HepG2 (cell line): ENCODE measurements around the gene SYNGR4. TPM values are rescaled to one million over a fixed set of nuclear protein-coding genes. Genes with fewer than 3 reads are reported as not detected.

ENCODE experiments used
- ATAC-seq: fragments of 200-7000 bp; cut with Tn5 transposase; 3 replicates; pipeline ENCODE4 v1.9.1; 2020; ENCODE audit warnings: mild to moderate bottlenecking, moderate library complexity
- BruUV-seq: library from RNA; stranded (reverse); fragments of 400-500 nt; replicated peaks from 2 replicates; lab custom pipeline; 2021; lab: Mats Ljungman, UMichigan
- CTCF ChIA-PET: fragments of 300-600 bp; formaldehyde crosslinking; extraction: SDS; loops from one replicate; lab custom pipeline; 2021; ENCODE audit warnings: low total read pairs, inconsistent platforms, low intra/inter-chr PET ratio; lab: Yijun Ruan, JAX
- POLR2A ChIA-PET: fragments of 350-600 bp; sonication (Branson Sonifier 250); formaldehyde crosslinking; loops from one replicate; lab custom pipeline; 2020; ENCODE audit warnings: antibody characterized with exemption, inconsistent platforms; lab: Yijun Ruan, JAX
- DNase-seq: peaks from one replicate; pipeline ENCODE4 v3.0.0-alpha.2; 2015; ENCODE audit warnings: low spot score
- FAIRE-seq: peaks from 3 replicates; lab custom pipeline; 2011; peaks lifted over from hg19 to GRCh38; lab: Jason Lieb, UNC
- H2AFZ ChIP-seq: one replicate; pipeline ENCODE4 v1.6.1; 2011; ENCODE audit warnings: low read length, inconsistent platforms
- H3K27ac ChIP-seq: fragments of 300-600 bp; 3 replicates; pipeline ENCODE4 v1.8.0; 2011; ENCODE audit warnings: mixed run types, mild to moderate bottlenecking, mixed read lengths, low read length, inconsistent platforms; ENCODE audit not compliant: insufficient read depth; ENCODE audit errors: extremely low read length
- H3K27me3 ChIP-seq, 2 experiments: fragments of 200-600 bp in 1 of 2; 2 replicates in 1 of 2; 3 replicates in 1 of 2; pipeline versions ENCODE4 v1.6.0 to v1.8.0; 2011; ENCODE audit warnings: low read length in 2 of 2, mild to moderate bottlenecking in 2 of 2, moderate library complexity in 2 of 2, inconsistent platforms in 1 of 2; ENCODE audit not compliant: insufficient read depth in 2 of 2, control insufficient read depth in 1 of 2
- H3K36me3 ChIP-seq, 2 experiments: fragments of 200-600 bp in 1 of 2; replicated peaks in 1 of 2; 2 replicates in 1 of 2; 3 replicates in 1 of 2; pipeline versions ENCODE4 v1.5.1 to v1.8.0; 2011; ENCODE audit warnings: low read length in 2 of 2, inconsistent platforms in 1 of 2; ENCODE audit not compliant: insufficient read depth in 2 of 2, control insufficient read depth in 1 of 2
- H3K4me1 ChIP-seq: 2 replicates; pipeline ENCODE4 v1.5.1; 2012; ENCODE audit warnings: low read length, inconsistent platforms; ENCODE audit not compliant: insufficient read depth
- H3K4me2 ChIP-seq: 2 replicates; pipeline ENCODE4 v1.6.0; 2011; ENCODE audit warnings: low read depth, low read length, inconsistent platforms
- H3K4me3 ChIP-seq, 3 experiments: fragments of 200-600 bp in 1 of 3; sonication (generic), shearing (Covaris generic) in 1 of 3; replicated peaks in 1 of 3; 2 replicates each; pipeline ENCODE4 v1.5.1; 2011 to 2016; ENCODE audit warnings: low read length in 3 of 3, inconsistent platforms in 2 of 3, low read depth in 2 of 3, mild to moderate bottlenecking in 2 of 3, control low read depth in 1 of 3, mixed read lengths in 1 of 3; ENCODE audit not compliant: insufficient read depth in 1 of 3
- H3K79me2 ChIP-seq: one replicate; pipeline ENCODE4 v1.6.1; 2011; ENCODE audit warnings: low read length, inconsistent platforms; ENCODE audit not compliant: insufficient read depth
- H3K9ac ChIP-seq: 2 replicates; pipeline ENCODE4 v1.6.0; 2011; ENCODE audit warnings: mild to moderate bottlenecking, low read depth, low read length, inconsistent platforms; ENCODE audit not compliant: insufficient read depth
- H3K9me3 ChIP-seq: 2 replicates; pipeline ENCODE4 v1.5.1; 2012; ENCODE audit warnings: mild to moderate bottlenecking, low read length
- H4K20me1 ChIP-seq: 2 replicates; pipeline ENCODE4 v1.6.0; 2011; ENCODE audit warnings: inconsistent platforms, mild to moderate bottlenecking, low read length, moderate library complexity; ENCODE audit not compliant: insufficient read depth
- EEA1 ChIP-seq: sonication (generic); formaldehyde crosslinking; IDR thresholded peaks from 2 replicates; pipeline ENCODE4 v1.5.1; 2020; ENCODE audit warnings: mild to moderate bottlenecking, missing genetic modification reagents, borderline replicate concordance
- FOSL2 ChIP-seq: sonication (generic); formaldehyde crosslinking; IDR thresholded peaks from 2 replicates; pipeline ENCODE4 v1.4.0; 2020; ENCODE audit warnings: missing genetic modification reagents
- HCFC1 ChIP-seq: fragments of 150-350 bp; IDR thresholded peaks from 2 replicates; pipeline ENCODE4 v1.6.1; 2014; ENCODE audit warnings: low read depth, low read length
- HMG20A ChIP-seq: IDR thresholded peaks from 2 replicates; pipeline ENCODE4 v1.6.1; 2016; ENCODE audit warnings: borderline replicate concordance
- KLF16 ChIP-seq, 2 experiments: sonication (generic) in 1 of 2; formaldehyde crosslinking in 1 of 2; IDR thresholded peaks; 2 replicates each; pipeline versions ENCODE4 v1.6.1 to v1.8.0; 2016 to 2023; ENCODE audit warnings: missing genetic modification reagents in 2 of 2, missing compliant biosample characterization in 1 of 2
- NFE2L2 ChIP-seq: fragments of 150-350 bp; IDR thresholded peaks from 2 replicates; pipeline ENCODE4 v1.6.1; 2014; ENCODE audit warnings: low read length
- THAP11 ChIP-seq: IDR thresholded peaks from 2 replicates; pipeline ENCODE4 v1.6.1; 2016; ENCODE audit warnings: missing biosample characterization, missing genetic modification reagents
- ZNF143 ChIP-seq: sonication (generic); formaldehyde crosslinking; IDR thresholded peaks from 2 replicates; pipeline ENCODE4 v1.4.0; 2020; ENCODE audit warnings: missing genetic modification reagents
- ZNF264 ChIP-seq: sonication (generic); formaldehyde crosslinking; IDR thresholded peaks from 2 replicates; pipeline ENCODE4 v1.4.0; 2020; ENCODE audit warnings: missing genetic modification reagents
- ZNF724P ChIP-seq: sonication (generic); formaldehyde crosslinking; IDR thresholded peaks from 2 replicates; pipeline ENCODE4 v1.8.0; 2022; ENCODE audit warnings: missing genetic modification reagents, borderline replicate concordance
- WGBS: methylation state at CpG from one replicate; pipeline ENCODE4 v1.1.6; 2017; ENCODE audit warnings: low lambda C conversion rate; 5-methylcytosine and 5-hydroxymethylcytosine counted together
- in situ Hi-C: cut with HindIII; loops from 2 replicates; pipeline ENCODE4 v1.10.0; 2017; ENCODE audit warnings: low pct_unique_long_range_greater_than_20kb; ENCODE audit not compliant: extremely low pct_ligation_motif_present
- intact Hi-C: fragments of 100-400 bp; cut with micrococcal nuclease; formaldehyde crosslinking; loops from one replicate; pipeline ENCODE4 v1.10.0; 2022; ENCODE audit not compliant: unreplicated experiment
- polyA plus RNA-seq, 8 experiments: library from polyadenylated mRNA; depleted of rRNA in 3 of 8; stranded (reverse) in 7 of 8; unstranded in 1 of 8; fragments of >200 nt; fragmentation: Illumina TruSeq in 4 of 8; extraction: Trizol in 4 of 8; gene quantifications; 2 replicates each; pipeline versions ENCODE4 v1.2.1 to v1.2.3, GENCODE V29; 2011 to 2016; ENCODE audit warnings: low read depth in 4 of 8, missing spikeins in 1 of 8, mixed read lengths in 1 of 8; ENCODE audit not compliant: insufficient read depth in 1 of 8
- total RNA-seq, 5 experiments: library from RNA; depleted of rRNA; stranded (reverse); fragments of >200 nt; fragmentation: Illumina TruSeq; extraction: Trizol; gene quantifications; 2 replicates each; pipeline ENCODE4 v1.2.3, GENCODE V29; 2016; ENCODE audit warnings: low read depth in 1 of 5
- TF ChIP-seq, protein P1 (sequence below): sonication (generic); formaldehyde crosslinking; IDR thresholded peaks from 2 replicates; pipeline ENCODE4 v1.5.0; 2020; ENCODE audit warnings: mild to moderate bottlenecking, missing genetic modification reagents
- TF ChIP-seq, protein P2 (sequence below), 2 experiments: sonication (generic) in 1 of 2; formaldehyde crosslinking in 1 of 2; IDR thresholded peaks; 2 replicates each; pipeline versions ENCODE4 v1.4.0 to v1.6.1; 2018 to 2020; ENCODE audit warnings: missing genetic modification reagents in 2 of 2, borderline replicate concordance in 1 of 2, low read depth in 1 of 2, mild to moderate bottlenecking in 1 of 2, missing biosample characterization in 1 of 2

The SYNGR4 gene
- total and polyA plus RNA-seq, 2 of the 13 experiments (the other 11 are each of a cell fraction or from before 2014, with no cell fraction given), result not detected

DNA sequence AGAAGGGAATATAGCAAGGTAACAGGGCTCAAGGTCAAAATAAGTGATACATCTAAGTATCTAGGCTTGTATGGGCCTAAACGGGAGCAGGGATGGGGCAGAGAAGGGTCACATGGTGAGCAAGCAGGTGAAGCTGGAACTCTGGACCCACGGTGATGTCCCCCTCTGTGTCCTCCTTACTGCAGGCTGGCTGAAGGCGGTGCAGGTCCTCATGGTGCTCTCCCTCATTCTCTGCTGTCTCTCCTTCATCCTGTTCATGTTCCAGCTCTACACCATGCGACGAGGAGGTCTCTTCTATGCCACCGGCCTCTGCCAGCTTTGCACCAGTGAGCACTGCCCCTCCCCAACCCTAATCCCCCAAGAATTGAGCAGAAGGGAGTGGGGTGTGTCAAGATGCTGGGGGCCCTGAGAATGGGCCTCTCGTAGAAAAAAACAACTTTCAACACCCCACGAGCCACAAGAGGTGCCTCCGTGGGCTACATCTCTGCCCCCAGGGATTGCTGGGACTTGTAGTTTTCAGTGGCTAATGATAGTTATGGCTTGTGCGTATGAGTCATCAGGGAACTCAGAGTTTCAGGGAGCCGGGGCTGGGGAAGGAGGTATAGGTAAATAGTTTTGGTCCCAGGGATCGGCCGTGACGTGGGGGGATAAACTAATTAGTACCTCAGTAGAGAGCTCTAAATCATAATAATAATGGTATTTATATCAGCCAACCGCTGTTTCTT is 34.8 kb upstream of the SYNGR4 start:
- no peaks in the 10 kb centered on the region for H3K27me3 ChIP-seq
- FAIRE-seq (no peak), ATAC-seq (no peak), DNase-seq (no peak)
- ChIA-PET POLR2A (no interaction called here), CTCF (no interaction called here)
- H3K4me1 ChIP-seq, result peaks cover 38% of the 10 kb centered on the region
- H3K36me3 ChIP-seq, result no peaks in the 10 kb centered on the region
- no peaks in the 10 kb centered on the region for H4K20me1 ChIP-seq
- TF ChIP-seq, protein P1, sequence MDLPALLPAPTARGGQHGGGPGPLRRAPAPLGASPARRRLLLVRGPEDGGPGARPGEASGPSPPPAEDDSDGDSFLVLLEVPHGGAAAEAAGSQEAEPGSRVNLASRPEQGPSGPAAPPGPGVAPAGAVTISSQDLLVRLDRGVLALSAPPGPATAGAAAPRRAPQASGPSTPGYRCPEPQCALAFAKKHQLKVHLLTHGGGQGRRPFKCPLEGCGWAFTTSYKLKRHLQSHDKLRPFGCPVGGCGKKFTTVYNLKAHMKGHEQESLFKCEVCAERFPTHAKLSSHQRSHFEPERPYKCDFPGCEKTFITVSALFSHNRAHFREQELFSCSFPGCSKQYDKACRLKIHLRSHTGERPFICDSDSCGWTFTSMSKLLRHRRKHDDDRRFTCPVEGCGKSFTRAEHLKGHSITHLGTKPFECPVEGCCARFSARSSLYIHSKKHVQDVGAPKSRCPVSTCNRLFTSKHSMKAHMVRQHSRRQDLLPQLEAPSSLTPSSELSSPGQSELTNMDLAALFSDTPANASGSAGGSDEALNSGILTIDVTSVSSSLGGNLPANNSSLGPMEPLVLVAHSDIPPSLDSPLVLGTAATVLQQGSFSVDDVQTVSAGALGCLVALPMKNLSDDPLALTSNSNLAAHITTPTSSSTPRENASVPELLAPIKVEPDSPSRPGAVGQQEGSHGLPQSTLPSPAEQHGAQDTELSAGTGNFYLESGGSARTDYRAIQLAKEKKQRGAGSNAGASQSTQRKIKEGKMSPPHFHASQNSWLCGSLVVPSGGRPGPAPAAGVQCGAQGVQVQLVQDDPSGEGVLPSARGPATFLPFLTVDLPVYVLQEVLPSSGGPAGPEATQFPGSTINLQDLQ (CRISPR knock-in tag), result no peak
- TF ChIP-seq KLF16 (CRISPR knock-in tag; IDR thresholded peaks at IDR 0.05) (no peak), EEA1 (CRISPR knock-in tag) (no peak), ZNF724P (CRISPR knock-in tag) (no peak), HMG20A (CRISPR knock-in tag) (no peak), FOSL2 (peak; percentile 67; the same call in 1 of the 2 replicates), NFE2L2 (no peak), ZNF264 (CRISPR knock-in tag) (no peak), ZNF143 (CRISPR knock-in tag) (peak; percentile 79), HCFC1 (peak; percentile 40; the same call in 1 of the 2 replicates), THAP11 (CRISPR knock-in tag) (peak; percentile 92)
- TF ChIP-seq, protein P2, sequence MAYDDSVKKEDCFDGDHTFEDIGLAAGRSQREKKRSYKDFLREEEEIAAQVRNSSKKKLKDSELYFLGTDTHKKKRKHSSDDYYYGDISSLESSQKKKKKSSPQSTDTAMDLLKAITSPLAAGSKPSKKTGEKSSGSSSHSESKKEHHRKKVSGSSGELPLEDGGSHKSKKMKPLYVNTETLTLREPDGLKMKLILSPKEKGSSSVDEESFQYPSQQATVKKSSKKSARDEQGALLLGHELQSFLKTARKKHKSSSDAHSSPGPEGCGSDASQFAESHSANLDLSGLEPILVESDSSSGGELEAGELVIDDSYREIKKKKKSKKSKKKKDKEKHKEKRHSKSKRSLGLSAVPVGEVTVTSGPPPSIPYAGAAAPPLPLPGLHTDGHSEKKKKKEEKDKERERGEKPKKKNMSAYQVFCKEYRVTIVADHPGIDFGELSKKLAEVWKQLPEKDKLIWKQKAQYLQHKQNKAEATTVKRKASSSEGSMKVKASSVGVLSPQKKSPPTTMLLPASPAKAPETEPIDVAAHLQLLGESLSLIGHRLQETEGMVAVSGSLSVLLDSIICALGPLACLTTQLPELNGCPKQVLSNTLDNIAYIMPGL (CRISPR knock-in tag; IDR thresholded peaks at IDR 0.05; ENCODE audit: borderline replicate concordance in 1 of 2, low read depth in 1 of 2), result no peak
- H3K79me2 ChIP-seq, result no peaks in the 10 kb centered on the region
- intact Hi-C loops (no loop called here), in situ Hi-C loops (no loop called here)
- no peak overlapping the region for H3K4me3 ChIP-seq
- H3K27ac ChIP-seq, result no peak overlapping the region
- no peak overlapping the region for H3K4me2 ChIP-seq
- H3K9me3 ChIP-seq, result peaks cover 6% of the 10 kb centered on the region; the same call in 1 of the 2 replicates
- 83% methylated on average over 14 of the region's 15 CpGs for WGBS
- no TSS peak for BruUV-seq
- H2AFZ ChIP-seq, result no peak overlapping the region
- H3K9ac ChIP-seq, result no peak overlapping the region
